GM12878 (cell line): Measurements from ENCODE around the gene PRRT3. TPM values are rescaled to one million over a fixed set of nuclear protein-coding genes. Genes with fewer than 3 reads are reported as not detected.
A peak's percentile ranks its signal among the peaks of the same experiment; 100 is the strongest.

Experiments
- ATAC-seq: fragments of 200-7000 bp; cut with Tn5 transposase; 3 replicates; pipeline ENCODE4 v1.9.1; 2020; ENCODE audit warnings: mild to moderate bottlenecking, moderate library complexity
- BruUV-seq: library from RNA; stranded (reverse); fragments of 400-500 nt; replicated peaks from 2 replicates; lab custom pipeline; 2021; lab: Mats Ljungman, UMichigan
- CTCF ChIA-PET: fragments of 300-600 bp; sonication (Branson Sonifier 250); formaldehyde crosslinking; extraction: SDS; loops from one replicate; lab custom pipeline; 2021; ENCODE audit warnings: inconsistent platforms; lab: Yijun Ruan, JAX
- POLR2A ChIA-PET: fragments of 350-600 bp; formaldehyde crosslinking; extraction: SDS; loops from one replicate; lab custom pipeline; 2021; ENCODE audit warnings: inconsistent platforms; lab: Charles Lee
- RAD21 ChIA-PET: fragments of 300-600 bp; sonication (Branson Sonifier 250); formaldehyde crosslinking; loops from one replicate; lab custom pipeline; 2023; ENCODE audit warnings: antibody characterized with exemption; ENCODE audit not compliant: unreplicated experiment; lab: Charles Lee
- SMC1A ChIA-PET: fragments of 300-600 bp; sonication (Branson Sonifier 250); formaldehyde crosslinking; loops from one replicate; lab custom pipeline; 2023; ENCODE audit not compliant: unreplicated experiment, uncharacterized antibody; lab: Charles Lee
- DNase-seq: peaks from one replicate; pipeline ENCODE4 v3.0.0-alpha.2; 2011; ENCODE audit warnings: low read depth, low spot score
- FAIRE-seq: peaks from 3 replicates; lab custom pipeline; 2011; peaks lifted over from hg19 to GRCh38; lab: Jason Lieb, UNC
- H2AFZ ChIP-seq: 2 replicates; pipeline ENCODE4 v1.6.0; 2011; ENCODE audit warnings: low read depth, low read length, control low read depth; ENCODE audit not compliant: control insufficient read depth
- H3K27ac ChIP-seq: 2 replicates; pipeline ENCODE4 v1.5.1; 2011; ENCODE audit warnings: control low read depth; ENCODE audit not compliant: control insufficient read depth, insufficient read depth
- H3K27me3 ChIP-seq, 2 experiments: replicated peaks in 1 of 2; 2 replicates each; pipeline versions ENCODE4 v1.6.0 to v1.6.1; 2011; ENCODE audit warnings: low read length in 1 of 2; ENCODE audit not compliant: control insufficient read depth in 2 of 2, insufficient read depth in 2 of 2
- H3K36me3 ChIP-seq, 2 experiments: 2 replicates each; pipeline ENCODE4 v1.5.1; 2011; ENCODE audit warnings: low read length in 1 of 2; ENCODE audit not compliant: control insufficient read depth in 2 of 2, insufficient read depth in 2 of 2
- H3K4me1 ChIP-seq: 2 replicates; pipeline ENCODE4 v1.6.1; 2011; ENCODE audit warnings: mild to moderate bottlenecking, low read length, moderate library complexity, mixed read lengths; ENCODE audit not compliant: control insufficient read depth, insufficient read depth
- H3K4me2 ChIP-seq: 2 replicates; pipeline ENCODE4 v1.6.0; 2011; ENCODE audit warnings: control low read depth; ENCODE audit not compliant: control insufficient read depth, insufficient read depth
- H3K4me3 ChIP-seq: fragments of 200-600 bp; sonication (generic); 2 replicates; pipeline ENCODE4 v1.5.1; 2016
- H3K79me2 ChIP-seq: 2 replicates; pipeline ENCODE4 v1.6.0; 2011; ENCODE audit warnings: low read length; ENCODE audit not compliant: control insufficient read depth, insufficient read depth
- H3K9ac ChIP-seq: 2 replicates; pipeline ENCODE4 v1.8.0; 2011; ENCODE audit warnings: low read length, control low read depth, mixed read lengths; ENCODE audit not compliant: control insufficient read depth, insufficient read depth
- H3K9me3 ChIP-seq: replicated peaks from 3 replicates; pipeline ENCODE4 v1.5.1; 2011; ENCODE audit warnings: mild to moderate bottlenecking, low read length; ENCODE audit not compliant: control insufficient read depth, insufficient read depth
- H4K20me1 ChIP-seq: 2 replicates; pipeline ENCODE4 v1.6.0; 2011; ENCODE audit not compliant: control insufficient read depth, insufficient read depth
- ATF3 ChIP-seq: IDR thresholded peaks from 2 replicates; pipeline ENCODE4 v1.6.1; 2011; ENCODE audit warnings: low read depth, mild to moderate bottlenecking, low read length, moderate library complexity, borderline replicate concordance; ENCODE audit errors: extremely low read depth
- BCL3 ChIP-seq: IDR thresholded peaks from 2 replicates; pipeline ENCODE4 v1.6.1; 2011; ENCODE audit warnings: borderline replicate concordance, low read depth, mild to moderate bottlenecking, moderate library complexity, low read length; ENCODE audit not compliant: insufficient read depth, poor library complexity, severe bottlenecking
- CBFB ChIP-seq: IDR thresholded peaks from 2 replicates; pipeline ENCODE4 v1.6.1; 2016; ENCODE audit warnings: antibody characterized with exemption, low read depth
- DPF2 ChIP-seq: fragments of 450-650 bp; IDR thresholded peaks from 2 replicates; pipeline ENCODE4 v1.6.1; 2017; ENCODE audit warnings: mild to moderate bottlenecking
- ELK1 ChIP-seq: IDR thresholded peaks from 2 replicates; pipeline ENCODE4 v1.6.1; 2012; ENCODE audit warnings: low read depth, low read length, improper control_type of control experiment
- ESRRA ChIP-seq: IDR thresholded peaks from 2 replicates; pipeline ENCODE4 v1.6.1; 2012; ENCODE audit warnings: mild to moderate bottlenecking, low read length, improper control_type of control experiment
- IRF5 ChIP-seq: fragments of 450-650 bp; IDR thresholded peaks from 2 replicates; pipeline ENCODE4 v1.6.1; 2017; ENCODE audit warnings: borderline replicate concordance
- MAX ChIP-seq: IDR thresholded peaks from 2 replicates; pipeline ENCODE4 v1.6.1; 2012; ENCODE audit warnings: low read depth, low read length, improper control_type of control experiment
- MEF2B ChIP-seq: fragments of 450-650 bp; IDR thresholded peaks from 2 replicates; pipeline ENCODE4 v1.6.1; 2018; ENCODE audit warnings: mild to moderate bottlenecking, moderate library complexity; ENCODE audit not compliant: partially characterized antibody, poor library complexity, severe bottlenecking
- RAD51 ChIP-seq: fragments of 450-650 bp; IDR thresholded peaks from 2 replicates; pipeline ENCODE4 v1.6.1; 2016; ENCODE audit warnings: moderate library complexity, mild to moderate bottlenecking, inconsistent platforms
- RELB ChIP-seq: fragments of 450-650 bp; IDR thresholded peaks from 2 replicates; pipeline ENCODE4 v1.6.1; 2017; ENCODE audit warnings: low read depth, mild to moderate bottlenecking, moderate library complexity
- TCF7 ChIP-seq: IDR thresholded peaks from 2 replicates; pipeline ENCODE4 v1.6.1; 2014; ENCODE audit warnings: antibody characterized with exemption, borderline replicate concordance
- ZNF592 ChIP-seq: fragments of 450-650 bp; IDR thresholded peaks from 2 replicates; pipeline ENCODE4 v1.6.1; 2017; ENCODE audit warnings: mild to moderate bottlenecking, moderate library complexity
- WGBS: methylation state at CpG from one replicate; pipeline ENCODE4 v1.1.6; 2016; ENCODE audit warnings: low lambda C conversion rate; ENCODE audit not compliant: insufficient replicate concordance, insufficient coverage; ENCODE audit errors: missing lambda C conversion rate; 5-methylcytosine and 5-hydroxymethylcytosine counted together
- in situ Hi-C: fragments of 300-500 bp; cut with MboI; formaldehyde crosslinking; loops from 9 replicates; pipeline ENCODE4 v1.14.3; 2018; ENCODE audit warnings: mixed read lengths
- intact Hi-C: fragments of 100-400 bp; cut with micrococcal nuclease; formaldehyde crosslinking; loops from one replicate; pipeline ENCODE4 v1.14.2; 2022; ENCODE audit not compliant: unreplicated experiment
- polyA plus RNA-seq, 11 experiments: library from polyadenylated mRNA; depleted of rRNA in 4 of 11; unstranded in 6 of 11; stranded (reverse) in 5 of 11; fragments of >200 nt; fragmentation: Nextera tagmentation in 4 of 11; fragmentation: Illumina TruSeq in 1 of 11; extraction: Ambion mirVana in 4 of 11; extraction: Trizol in 1 of 11; gene quantifications; 1 replicate in 1 of 11; 2 replicates in 10 of 11; pipeline versions ENCODE4 v1.2.1 to v1.2.3, GENCODE V29; 2011 to 2016; ENCODE audit warnings: inconsistent platforms in 2 of 11, missing spikeins in 2 of 11, low read depth in 1 of 11
- total RNA-seq, 4 experiments: library from RNA; depleted of rRNA in 3 of 4; stranded (reverse); fragments of >200 nt in 3 of 4; fragmentation: Illumina TruSeq in 1 of 4; extraction: Trizol in 1 of 4; gene quantifications; 2 replicates each; pipeline versions ENCODE4 v1.2.1 to v1.2.3, GENCODE V29; 2013 to 2021

PRRT3 gene
- total and polyA plus RNA-seq, 10 of the 15 experiments (the other 5 are each of a cell fraction or from before 2014, with no cell fraction given): 0.53 to 18.0 (median 7.1) TPM

GRCh38 chr3:9945358-9945757 is 6.8 kb downstream of the PRRT3 start:
- Histone ChIP-seq H3K9ac (no peak overlapping the region), H3K4me3 (no peak overlapping the region), H3K36me3 (peaks cover 0 to 6% of the 10 kb centered on the region in 2 experiments; a peak in 3 of 4 replicates), H2AFZ (no peak overlapping the region), H4K20me1 (no peaks in the 10 kb centered on the region), H3K4me2 (no peak overlapping the region), H3K27ac (no peak overlapping the region), H3K9me3 (no peaks in the 10 kb centered on the region), H3K4me1 (no peaks in the 10 kb centered on the region), H3K27me3 (no peaks in the 10 kb centered on the region), H3K79me2 (no peaks in the 10 kb centered on the region)
- POLR2A ChIA-PET: no interaction called here
- ATAC-seq (no peak), DNase-seq (no peak), FAIRE-seq (no peak)
- 72% methylated on average over 10 of the region's 10 CpGs for WGBS
- CTCF ChIA-PET: no interaction called here
- intact Hi-C loops: no loop called here
- RAD21 ChIA-PET: no interaction called here
- BruUV-seq: TSS peak; percentile 42
- SMC1A ChIA-PET: interaction anchor here (1.1 kb wide), 1 partner anchor 14 kb away, joined by 4 read pairs; no protein-coding TSS in a partner anchor
- in situ Hi-C loops: no loop called here
- TF ChIP-seq TCF7: no peak
- no peak for TF ChIP-seq RELB
- no peak for TF ChIP-seq RAD51
- no peak for TF ChIP-seq ZNF592
- TF ChIP-seq CBFB: no peak
- TF ChIP-seq ELK1: no peak
- TF ChIP-seq BCL3: no peak
- TF ChIP-seq MAX: no peak
- no peak for TF ChIP-seq MEF2B
- TF ChIP-seq DPF2: no peak
- no peak for TF ChIP-seq ATF3
- no peak for TF ChIP-seq ESRRA
- no peak for TF ChIP-seq IRF5
